MM.1S (cell line): Measurements from ENCODE around the gene LTBP1.
"Not testable (repeated sequence)": the region's sequence is repeated elsewhere in the genome, so short reads cannot be mapped to it uniquely, and the experiment has no call there.

Source experiments
- DNase-seq: peaks from one replicate; pipeline ENCODE4 v3.0.0-alpha.2; 2015
- H2AFZ ChIP-seq: fragments of 300-600 bp; sonication (generic); 2 replicates; pipeline ENCODE4 v1.6.0; 2016; ENCODE audit warnings: antibody characterized with exemption, low read length
- H3F3A ChIP-seq: fragments of 300-600 bp; sonication (generic); 2 replicates; pipeline ENCODE4 v1.6.1; 2016; ENCODE audit warnings: mild to moderate bottlenecking, antibody characterized with exemption, low read length, moderate library complexity, mixed read lengths; ENCODE audit not compliant: insufficient read depth
- H3K27ac ChIP-seq: fragments of 300-600 bp; sonication (generic); 2 replicates; pipeline ENCODE4 v1.5.1; 2016; ENCODE audit warnings: mild to moderate bottlenecking, low read length
- H3K27me3 ChIP-seq: fragments of 300-600 bp; sonication (generic); replicated peaks from 2 replicates; pipeline ENCODE4 v1.6.0; 2016; ENCODE audit warnings: low read length; ENCODE audit not compliant: insufficient read depth
- H3K36me3 ChIP-seq: fragments of 300-600 bp; sonication (generic); replicated peaks from 2 replicates; pipeline ENCODE4 v1.6.1; 2016; ENCODE audit warnings: mild to moderate bottlenecking, low read length, mixed read lengths; ENCODE audit not compliant: insufficient read depth
- H3K4me1 ChIP-seq: fragments of 300-600 bp; sonication (generic); 2 replicates; pipeline ENCODE4 v1.6.1; 2016; ENCODE audit warnings: low read length, mixed read lengths
- H3K4me2 ChIP-seq: fragments of 300-600 bp; sonication (generic); 2 replicates; pipeline ENCODE4 v1.6.0; 2016; ENCODE audit warnings: low read depth, low read length
- H3K4me3 ChIP-seq: fragments of 300-600 bp; sonication (generic); 2 replicates; pipeline ENCODE4 v1.5.1; 2016; ENCODE audit warnings: low read length, mixed read lengths
- H3K79me2 ChIP-seq: fragments of 300-600 bp; sonication (generic); 2 replicates; pipeline ENCODE4 v1.6.1; 2016; ENCODE audit warnings: mixed run types, low read length, mixed read lengths
- H3K9ac ChIP-seq: fragments of 300-600 bp; sonication (generic); 2 replicates; pipeline ENCODE4 v1.6.1; 2016; ENCODE audit warnings: low read length, mixed read lengths
- H3K9me2 ChIP-seq: fragments of 300-600 bp; sonication (generic); replicated peaks from 2 replicates; pipeline ENCODE4 v1.6.1; 2016; ENCODE audit warnings: mild to moderate bottlenecking, low read length, mixed read lengths; ENCODE audit not compliant: insufficient read depth
- H3K9me3 ChIP-seq: fragments of 300-600 bp; sonication (generic); replicated peaks from 2 replicates; pipeline ENCODE4 v1.6.1; 2016; ENCODE audit warnings: mild to moderate bottlenecking, low read length, mixed read lengths; ENCODE audit not compliant: insufficient read depth
- H4K20me1 ChIP-seq: fragments of 300-600 bp; sonication (generic); 2 replicates; pipeline ENCODE4 v1.6.1; 2016; ENCODE audit warnings: mild to moderate bottlenecking, low read length, moderate library complexity, mixed read lengths; ENCODE audit not compliant: insufficient read depth
- CTCF ChIP-seq: fragments of 300-600 bp; sonication (generic); IDR thresholded peaks from 2 replicates; pipeline ENCODE4 v1.5.1; 2016; ENCODE audit warnings: antibody characterized with exemption, low read length, mixed read lengths
- EZH2 ChIP-seq: fragments of 300-600 bp; sonication (generic); optimal IDR thresholded peaks from 2 replicates; pipeline ENCODE3; 2017; ENCODE audit warnings: low read depth, mild to moderate bottlenecking, antibody characterized with exemption, low read length, mixed read lengths
- EZH2phosphoT487 ChIP-seq: fragments of 300-600 bp; sonication (generic); IDR thresholded peaks from 2 replicates; pipeline ENCODE4 v1.6.1; 2018; ENCODE audit warnings: antibody characterized with exemption, low read length

The LTBP1 gene

DNA sequence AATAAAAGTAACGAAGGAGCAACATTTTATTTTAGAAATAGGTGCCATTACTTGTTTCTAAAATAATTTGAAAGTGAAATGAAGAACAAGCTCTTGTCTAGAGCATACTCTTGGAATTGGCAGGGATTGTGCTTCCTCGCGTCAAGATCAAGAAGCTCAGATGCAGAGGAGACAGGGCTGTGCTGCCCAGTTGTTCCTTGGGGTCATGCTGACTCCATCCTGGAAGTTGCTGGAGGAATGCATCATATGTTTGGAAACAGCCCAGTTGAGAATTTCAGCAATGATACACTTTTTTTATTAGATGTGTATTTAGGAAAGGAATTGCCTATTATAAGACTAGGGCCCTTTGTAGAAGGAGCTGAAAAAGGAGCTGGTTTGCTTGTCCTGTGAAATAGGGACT is 17.2 kb downstream of the LTBP1 start:
- DNase-seq = no peak
- Histone ChIP-seq H2AFZ (no peak overlapping the region), H3K79me2 (no peaks in the 10 kb centered on the region), H3K9me3 (no peaks in the 10 kb centered on the region), H3K27ac (no peak overlapping the region), H3K36me3 (no peaks in the 10 kb centered on the region), H3K4me2 (no peak overlapping the region), H3K4me1 (peaks cover 19% of the 10 kb centered on the region), H3K9me2 (no peaks in the 10 kb centered on the region), H3K27me3 (no peaks in the 10 kb centered on the region), H3K9ac (no peak overlapping the region), H3K4me3 (no peak overlapping the region), H4K20me1 (no peaks in the 10 kb centered on the region), H3F3A (no peaks in the 10 kb centered on the region)
- no peak for TF ChIP-seq EZH2phosphoT487
- no peak for TF ChIP-seq CTCF
- TF ChIP-seq EZH2 = no peak

DNA sequence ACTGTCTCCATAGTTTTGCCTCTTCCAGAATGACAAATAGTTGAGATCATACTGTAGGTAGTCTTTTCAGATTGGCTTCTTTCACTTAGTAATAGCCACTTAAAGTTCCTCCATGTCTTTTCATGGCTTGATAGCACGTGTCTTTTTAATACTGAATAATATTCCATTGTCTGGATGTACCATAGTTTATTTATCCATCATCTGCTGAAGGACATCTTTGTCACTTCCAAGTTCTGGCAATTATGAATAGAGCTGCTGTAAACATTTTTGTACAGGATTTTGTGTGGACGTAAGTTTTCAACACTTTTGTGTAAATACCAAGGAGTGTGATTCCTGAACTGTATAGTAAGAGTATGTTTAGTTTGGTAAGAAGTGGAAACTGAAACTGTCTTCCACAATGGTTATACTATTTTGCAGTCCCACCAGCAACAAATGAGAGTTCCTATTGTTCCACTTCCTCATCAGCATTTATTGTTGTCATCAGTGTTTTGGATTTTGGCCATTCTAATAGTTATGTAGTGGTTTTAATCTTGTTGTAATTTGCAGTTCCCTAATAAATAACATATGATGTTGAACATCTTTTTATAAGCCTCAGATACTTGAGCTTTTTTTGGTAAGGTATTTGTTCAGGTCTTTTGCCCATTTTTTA is 18.9 kb downstream of the LTBP1 start:
- Histone ChIP-seq H3K4me2 (0 out of 2 replicates have a peak overlapping the region, but pooled peaks have one; percentile 13), H3K9me3 (no peaks in the 10 kb centered on the region), H3K27ac (no peak overlapping the region), H3K4me3 (no peak overlapping the region), H3K36me3 (no peaks in the 10 kb centered on the region), H4K20me1 (no peaks in the 10 kb centered on the region), H3K27me3 (no peaks in the 10 kb centered on the region), H3F3A (no peaks in the 10 kb centered on the region), H3K9ac (no peak overlapping the region), H2AFZ (no peak overlapping the region), H3K9me2 (no peaks in the 10 kb centered on the region), H3K79me2 (no peaks in the 10 kb centered on the region), H3K4me1 (peaks cover 19% of the 10 kb centered on the region)
- DNase-seq = no peak
- TF ChIP-seq EZH2 = no peak
- TF ChIP-seq CTCF = no peak
- TF ChIP-seq EZH2phosphoT487 = no peak

DNA sequence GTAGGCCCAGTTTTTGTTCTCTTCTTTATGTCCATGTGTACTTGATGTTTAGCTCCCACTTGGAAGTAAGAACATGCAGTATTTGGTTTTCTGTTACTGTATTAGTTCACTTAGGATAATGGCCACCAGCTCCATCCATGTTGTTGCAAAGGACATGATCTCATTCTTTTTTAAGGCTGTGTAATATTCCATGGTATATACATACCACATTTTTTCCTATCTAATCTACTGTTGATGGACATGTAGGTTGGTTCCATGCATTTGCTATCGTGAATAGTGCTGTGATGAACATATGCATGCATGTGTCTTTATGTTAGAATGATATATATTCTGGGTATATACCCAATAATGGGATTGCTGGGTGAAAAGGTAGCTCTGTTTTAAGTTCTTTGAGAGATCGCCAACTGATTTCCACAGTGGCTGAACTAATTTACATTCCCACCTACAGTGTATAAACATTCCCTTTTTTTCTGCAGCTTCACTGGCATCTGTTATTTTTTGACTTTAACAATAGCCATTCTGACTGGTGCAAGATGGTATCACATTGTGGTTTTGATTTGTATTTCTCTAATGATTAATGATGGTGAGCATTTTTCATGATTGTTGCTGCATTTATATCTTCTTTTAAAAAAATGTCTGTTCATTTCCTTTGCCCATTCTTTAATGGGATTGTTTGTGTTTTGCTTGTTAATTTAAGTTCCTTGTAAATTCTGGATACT is 22.9 kb downstream of the LTBP1 start:
- TF ChIP-seq EZH2 (no peak), EZH2phosphoT487 (no peak), CTCF (no peak)
- H3K4me2 ChIP-seq = no peak overlapping the region
- no peak for DNase-seq
- no peaks in the 10 kb centered on the region for H3K27me3 ChIP-seq
- no peak overlapping the region for H3K9ac ChIP-seq
- no peak overlapping the region for H2AFZ ChIP-seq
- no peaks in the 10 kb centered on the region for H3K79me2 ChIP-seq
- H3K4me3 ChIP-seq = no peak overlapping the region
- H3K9me3 ChIP-seq = no peaks in the 10 kb centered on the region
- H3K4me1 ChIP-seq = peaks cover 19% of the 10 kb centered on the region
- H4K20me1 ChIP-seq = no peaks in the 10 kb centered on the region
- no peaks in the 10 kb centered on the region for H3K9me2 ChIP-seq
- H3K36me3 ChIP-seq = no peaks in the 10 kb centered on the region
- H3K27ac ChIP-seq = no peak overlapping the region
- no peaks in the 10 kb centered on the region for H3F3A ChIP-seq

GRCh38 chr2:32973772-32974171 is 27.0 kb downstream of the LTBP1 start:
- not testable (repeated sequence) for H3K4me1 ChIP-seq, H3K27me3 ChIP-seq, DNase-seq, H3K4me3 ChIP-seq, H3K9ac ChIP-seq, H3K9me3 ChIP-seq, H3K9me2 ChIP-seq, H3K27ac ChIP-seq, H3K36me3 ChIP-seq, H2AFZ ChIP-seq, H4K20me1 ChIP-seq, H3K79me2 ChIP-seq, H3K4me2 ChIP-seq, H3F3A ChIP-seq
